Tibial artery (tissue), 4 donors: ENCODE results near the gene GTSF1L.

ENCODE experiments used
- DNase-seq, 2 donors: peaks; one replicate each; pipeline ENCODE4 v3.0.0-alpha.2; 2019
- H3K27ac ChIP-seq, 2 donors: fragments of 200-600 bp; sonication (generic) in 1 of 2; 1 replicate in 1 of 2; 2 replicates in 1 of 2; pipeline ENCODE4 v1.5.1; 2018 to 2019; ENCODE audit warnings: mild to moderate bottlenecking in 1 of 2
- H3K27me3 ChIP-seq, 2 donors: fragments of 200-600 bp; sonication (generic) in 1 of 2; one replicate each; pipeline versions ENCODE4 v1.5.1 to v1.6.0; 2016 to 2019
- H3K36me3 ChIP-seq, 3 donors: fragments of 200-600 bp; sonication (generic) in 2 of 3; one replicate each; pipeline ENCODE4 v1.5.1; 2016 to 2019; ENCODE audit warnings: mild to moderate bottlenecking in 2 of 3
- H3K4me1 ChIP-seq, 4 donors: fragments of 200-600 bp; sonication (generic) in 2 of 4; 1 replicate in 3 of 4; 2 replicates in 1 of 4; pipeline ENCODE4 v1.5.1; 2016 to 2019
- H3K4me3 ChIP-seq, 2 donors: fragments of 200-600 bp; sonication (generic) in 1 of 2; 1 replicate in 1 of 2; 2 replicates in 1 of 2; pipeline ENCODE4 v1.5.1; 2018 to 2019; ENCODE audit warnings: mild to moderate bottlenecking in 2 of 2
- H3K9me3 ChIP-seq, 3 donors: fragments of 200-600 bp; sonication (generic) in 1 of 3; one replicate each; pipeline ENCODE4 v1.5.1; 2016 to 2019
- CTCF ChIP-seq, 2 experiments: fragments of 200-600 bp in 1 of 2; fragments of 450-650 bp in 1 of 2; IDR thresholded peaks; one replicate each; pipeline ENCODE4 v1.5.1; 2017 to 2019; ENCODE audit warnings: antibody characterized with exemption in 2 of 2, mild to moderate bottlenecking in 1 of 2, moderate library complexity in 1 of 2
- intact Hi-C: fragments of 100-400 bp; cut with DNase I; formaldehyde crosslinking; loops from one replicate; pipeline ENCODE4 v1.15.0; 2023; ENCODE audit warnings: low total_unique reads

The GTSF1L gene

GRCh38 chr20:43744151-43744611, 17.4 kb upstream of the GTSF1L start:
- intact Hi-C loops = no loop called here
- DNase-seq = no peak

GRCh38 chr20:43740642-43741041, 13.8 kb upstream of the GTSF1L start:
- Histone ChIP-seq H3K4me3 (no peak overlapping the region), H3K27ac (no peak overlapping the region), H3K36me3 (no peaks in the 10 kb centered on the region), H3K27me3 (peaks cover 0 to 37% of the 10 kb centered on the region in 2 donors), H3K4me1 (no peaks in the 10 kb centered on the region), H3K9me3 (no peaks in the 10 kb centered on the region)
- intact Hi-C loops = no loop called here
- no peak for DNase-seq
- no peak for TF ChIP-seq CTCF (IDR thresholded peaks at IDR 0.05)

More at GRCh38 chr20:43744151-43744611, 17.4 kb upstream of the GTSF1L start:
- no peaks in the 10 kb centered on the region for H3K4me1 ChIP-seq
- no peak for TF ChIP-seq CTCF (IDR thresholded peaks at IDR 0.05)
- H3K27ac ChIP-seq = no peak overlapping the region
- H3K27me3 ChIP-seq = peaks cover 0 to 48% of the 10 kb centered on the region in 2 donors
- H3K36me3 ChIP-seq = no peaks in the 10 kb centered on the region
- no peaks in the 10 kb centered on the region for H3K9me3 ChIP-seq
- H3K4me3 ChIP-seq = no peak overlapping the region

GRCh38 chr20:43739148-43739749, 12.4 kb upstream of the GTSF1L start:
- H3K4me3 ChIP-seq = no peak overlapping the region
- no peaks in the 10 kb centered on the region for H3K9me3 ChIP-seq
- H3K4me1 ChIP-seq = no peaks in the 10 kb centered on the region
- intact Hi-C loops = no loop called here
- H3K27ac ChIP-seq = no peak overlapping the region
- H3K36me3 ChIP-seq = no peaks in the 10 kb centered on the region
- DNase-seq = no peak
- peaks cover 0 to 30% of the 10 kb centered on the region in 2 donors for H3K27me3 ChIP-seq
- no peak for TF ChIP-seq CTCF (IDR thresholded peaks at IDR 0.05)

- TF ChIP-seq CTCF (IDR thresholded peaks at IDR 0.05) = no peak
- intact Hi-C loops = no loop called here
- Histone ChIP-seq H3K4me3 (no peak overlapping the region), H3K27me3 (peaks cover 0 to 17% of the 10 kb centered on the region in 2 donors), H3K4me1 (no peaks in the 10 kb centered on the region), H3K9me3 (no peaks in the 10 kb centered on the region), H3K27ac (no peak overlapping the region), H3K36me3 (no peaks in the 10 kb centered on the region)
- DNase-seq = no peak
Observed at GRCh38 chr20:43737925-43738324, 11.1 kb upstream of the GTSF1L start.

- Histone ChIP-seq H3K9me3 (no peaks in the 10 kb centered on the region), H3K36me3 (no peaks in the 10 kb centered on the region), H3K4me3 (no peak overlapping the region), H3K4me1 (no peaks in the 10 kb centered on the region), H3K27me3 (peaks cover 0 to 19% of the 10 kb centered on the region in 2 donors), H3K27ac (no peak overlapping the region)
- intact Hi-C loops = no loop called here
- DNase-seq = no peak
- no peak for TF ChIP-seq CTCF (IDR thresholded peaks at IDR 0.05)
Observed at GRCh38 chr20:43736588-43737158, 9.9 kb upstream of the GTSF1L start.
